Panc1 (cell line): ENCODE measurements around the gene ALOX12.

Experiments
- CTCF ChIP-seq: fragments of 450-650 bp; IDR thresholded peaks from 2 replicates; pipeline ENCODE4 v1.5.1; 2017; ENCODE audit warnings: mild to moderate bottlenecking
- POLR2AphosphoS5 ChIP-seq: IDR thresholded peaks from 2 replicates; pipeline ENCODE4 v1.6.1; 2012; ENCODE audit warnings: mild to moderate bottlenecking, low read depth, low read length, moderate library complexity
- REST ChIP-seq, 2 experiments: IDR thresholded peaks; 2 replicates each; pipeline ENCODE4 v1.6.1; 2011 to 2012; ENCODE audit warnings: low read depth in 2 of 2, control low read depth in 1 of 2, low read length in 1 of 2, mild to moderate bottlenecking in 1 of 2, moderate library complexity in 1 of 2; ENCODE audit not compliant: insufficient read depth in 1 of 2
- SIN3A ChIP-seq: IDR thresholded peaks from 2 replicates; pipeline ENCODE4 v1.6.1; 2012; ENCODE audit warnings: low read depth, mild to moderate bottlenecking, low read length, moderate library complexity, borderline replicate concordance; ENCODE audit not compliant: insufficient read depth
- TCF7L2 ChIP-seq: IDR thresholded peaks from 2 replicates; pipeline ENCODE4 v1.6.1; 2011; ENCODE audit warnings: mild to moderate bottlenecking, low read depth, low read length, inconsistent platforms

GRCh38 chr17:7035591-7036368 lies 39.9 kb downstream of the ALOX12 start, which contains the start of gene SLC16A13:
- no peak for TF ChIP-seq CTCF
- peak; percentile 81 for TF ChIP-seq POLR2AphosphoS5
- TF ChIP-seq TCF7L2, result no peak
- TF ChIP-seq SIN3A, result no peak
- no peak for TF ChIP-seq REST (IDR thresholded peaks at IDR 0.05; ENCODE audit: insufficient read depth in 1 of 2, low read depth in 2 of 2, low read length in 1 of 2)
